PFSK-1 (cell line): ENCODE measurements around the gene PAIP1.

Experiments used
- FOXP2 ChIP-seq: optimal IDR thresholded peaks from 2 replicates; pipeline ENCODE3; 2011; ENCODE audit warnings: borderline replicate concordance, control low read depth, inconsistent platforms; ENCODE audit not compliant: insufficient read depth; ENCODE audit errors: extremely low read length, extremely low read depth
- POLR2AphosphoS5 ChIP-seq: IDR thresholded peaks from 2 replicates; pipeline ENCODE4 v1.6.1; 2012; ENCODE audit warnings: low read depth, mild to moderate bottlenecking, control low read depth, low read length, moderate library complexity
- REST ChIP-seq, 2 experiments: IDR thresholded peaks; 2 replicates each; pipeline versions ENCODE4 v1.6.1 to v1.8.0; 2011 to 2012; ENCODE audit warnings: low read depth in 2 of 2, low read length in 2 of 2, control low read depth in 1 of 2, inconsistent platforms in 1 of 2, mild to moderate bottlenecking in 1 of 2, moderate library complexity in 1 of 2; ENCODE audit not compliant: insufficient read depth in 1 of 2
- SIN3A ChIP-seq: IDR thresholded peaks from 2 replicates; pipeline ENCODE4 v1.6.1; 2012; ENCODE audit warnings: mild to moderate bottlenecking, low read length, moderate library complexity, borderline replicate concordance; ENCODE audit not compliant: insufficient read depth
- TAF1 ChIP-seq: IDR thresholded peaks from 2 replicates; pipeline ENCODE4 v1.6.1; 2012; ENCODE audit warnings: low read length, control low read depth, borderline replicate concordance; ENCODE audit not compliant: insufficient read depth

GRCh38 chr5:43482490-43483297 lies 74.2 kb downstream of the PAIP1 start:
- TF ChIP-seq TAF1 = no peak
- TF ChIP-seq REST (IDR thresholded peaks at IDR 0.05; ENCODE audit: insufficient read depth in 1 of 2, low read depth in 2 of 2, low read length in 2 of 2) = no peak
- TF ChIP-seq SIN3A = no peak
- TF ChIP-seq POLR2AphosphoS5 = no peak
- no peak for TF ChIP-seq FOXP2
